Measurements from ENCODE around the gene VAMP1. TPM values are rescaled to one million over a fixed set of nuclear protein-coding genes. Genes with fewer than 3 reads are reported as not detected.

The VAMP1 gene
- total RNA-seq, 2 donors from 2014 or later: 3.9 to 4.1 TPM

GRCh38 chr12:6420364-6420763, 50.1 kb downstream of the VAMP1 start:
- no peaks in the 10 kb centered on the region for H3K36me3 ChIP-seq
- no peak for DNase-seq
- H3K9me3 ChIP-seq: no peaks in the 10 kb centered on the region
- intact Hi-C loops (cut with DNase I): loop anchor here (5.0 kb wide), 2 partner anchors 47 to 117 kb away; no protein-coding TSS in a partner anchor
- peaks cover 3% of the 10 kb centered on the region for H3K4me1 ChIP-seq
- no peak overlapping the region for H3K27ac ChIP-seq
- no peak overlapping the region for H3K9ac ChIP-seq (ENCODE audit: low read depth in 2 of 2, low read length in 2 of 2)
- no peak overlapping the region for H3K4me3 ChIP-seq
- H3K27me3 ChIP-seq: no peaks in the 10 kb centered on the region
- no peak for TF ChIP-seq CTCF (IDR thresholded peaks at IDR 0.05)

GRCh38 chr12:6418796-6419195, 51.7 kb downstream of the VAMP1 start:
- DNase-seq: no peak

DNA sequence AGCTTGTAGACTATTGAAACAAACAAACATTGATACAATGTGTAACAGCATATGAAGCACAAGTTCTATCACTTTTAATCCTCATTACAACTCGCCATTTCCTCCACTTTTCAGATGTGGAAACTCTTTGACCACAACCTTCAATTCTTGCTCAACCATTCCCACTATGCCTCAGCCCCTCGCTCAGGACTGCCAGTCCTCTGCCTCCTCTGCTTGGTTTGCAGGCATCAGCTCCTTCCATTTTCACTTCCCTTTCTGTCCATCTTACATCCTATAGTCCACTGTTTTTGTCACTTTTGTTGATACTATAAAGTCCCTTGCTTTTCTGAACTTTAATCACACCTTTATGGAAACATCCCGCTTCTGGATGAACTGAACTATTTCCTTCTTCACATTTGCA, 53.9 kb downstream of the VAMP1 start:
- H3K4me1 ChIP-seq: no peaks in the 10 kb centered on the region
- H3K9me3 ChIP-seq: no peaks in the 10 kb centered on the region
- no peaks in the 10 kb centered on the region for H3K27me3 ChIP-seq
- intact Hi-C loops (cut with DNase I): no loop called here
- H3K4me3 ChIP-seq: no peak overlapping the region
- H3K27ac ChIP-seq: no peak overlapping the region
- TF ChIP-seq CTCF (IDR thresholded peaks at IDR 0.05): no peak
- no peaks in the 10 kb centered on the region for H3K36me3 ChIP-seq
- DNase-seq: no peak
- H3K9ac ChIP-seq (ENCODE audit: low read depth in 2 of 2, low read length in 2 of 2): no peak overlapping the region

More at GRCh38 chr12:6418796-6419195, 51.7 kb downstream of the VAMP1 start:
- Histone ChIP-seq H3K4me1 (peaks cover 2% of the 10 kb centered on the region), H3K36me3 (no peaks in the 10 kb centered on the region), H3K4me3 (no peak overlapping the region), H3K9ac (ENCODE audit: low read depth in 2 of 2, low read length in 2 of 2) (no peak overlapping the region), H3K27ac (no peak overlapping the region), H3K9me3 (no peaks in the 10 kb centered on the region), H3K27me3 (no peaks in the 10 kb centered on the region)
- intact Hi-C loops (cut with DNase I): no loop called here
- TF ChIP-seq CTCF (IDR thresholded peaks at IDR 0.05): no peak

Other genes with a start within 250 kb of the VAMP1 start
- gene PLEKHG6, start 160.0 kb downstream of the VAMP1 start, total RNA-seq: 100 to 1,000 TPM; 107 to 123 TPM
- 100 to 1,000 TPM; 116 to 164 TPM for gene TNFRSF1A, start 128.6 kb downstream of the VAMP1 start, total RNA-seq
- gene SCNN1A, start 95.1 kb downstream of the VAMP1 start, total RNA-seq: 100 to 1,000 TPM; 158 to 188 TPM
- 100 to 1,000 TPM in 1 of 2 donors, 10 to 100 TPM in 1; 84.8 to 129 TPM for gene LTBR, start 86.5 kb downstream of the VAMP1 start, total RNA-seq
- gene CD27, start 25.7 kb downstream of the VAMP1 start, total RNA-seq: 1 to 10 TPM; 1.9 to 2.4 TPM
- gene TAPBPL, start 18.6 kb downstream of the VAMP1 start, total RNA-seq: 10 to 100 TPM; 44.9 to 57.8 TPM
- 100 to 1,000 TPM; 132 to 220 TPM for gene MRPL51, start 22.6 kb upstream of the VAMP1 start, total RNA-seq
- gene NCAPD2, start 23.4 kb upstream of the VAMP1 start, total RNA-seq: 10 to 100 TPM; 35.9 to 94.1 TPM
- gene GAPDH, start 63.8 kb upstream of the VAMP1 start, total RNA-seq: 1,000 to 10,000 TPM; 3,442 to 3,768 TPM
- 1 to 10 TPM; 2.5 to 4.1 TPM for gene IFFO1, start 85.4 kb upstream of the VAMP1 start, total RNA-seq
- 10 to 100 TPM; 19.1 to 39.6 TPM for gene NOP2, start 97.6 kb upstream of the VAMP1 start, total RNA-seq
- gene CHD4, start 136.7 kb upstream of the VAMP1 start, total RNA-seq: 100 to 1,000 TPM; 153 to 199 TPM
- gene LPAR5, start 165.3 kb upstream of the VAMP1 start, total RNA-seq: 10 to 100 TPM; 27.0 to 32.7 TPM
- 1 to 10 TPM; 1.6 to 1.9 TPM for gene ACRBP, start 176.8 kb upstream of the VAMP1 start, total RNA-seq
- gene ING4, start 192.4 kb upstream of the VAMP1 start, total RNA-seq: 10 to 100 TPM; 20.0 to 33.8 TPM
- gene ZNF384, start 218.7 kb upstream of the VAMP1 start, total RNA-seq: 10 to 100 TPM; 50.0 to 53.6 TPM
- gene PIANP, start 230.1 kb upstream of the VAMP1 start, total RNA-seq: 1 to 10 TPM in 1 of 2 donors, under 1 TPM in 1; 0.44 to 1.2 TPM